Natural killer cell (primary cell): Measurements from ENCODE around the gene SMIM41. TPM values are rescaled to one million over a fixed set of nuclear protein-coding genes. Genes with fewer than 3 reads are reported as not detected.

Experiments used
- ATAC-seq, 3 donors: fragments of 150-1000 bp in 2 of 3; fragments of 200-7000 bp in 1 of 3; cut with Tn5 transposase; 1 replicate in 1 of 3; 2 replicates in 2 of 3; pipeline ENCODE4 v1.10.0; 2021; ENCODE audit warnings: mild to moderate bottlenecking in 2 of 3, moderate library complexity in 2 of 3
- DNase-seq, 2 donors: peaks; one replicate each; pipeline versions ENCODE4 v3.0.0 to v3.0.0-alpha.2; 2013 to 2021; ENCODE audit warnings: mixed read lengths in 1 of 2
- H3K27ac ChIP-seq: one replicate; pipeline ENCODE4 v1.5.1; 2013; ENCODE audit warnings: mild to moderate bottlenecking, low read length
- H3K27me3 ChIP-seq: one replicate; pipeline ENCODE4 v1.6.1; 2013; ENCODE audit warnings: low read length; ENCODE audit not compliant: control insufficient read depth, insufficient read depth
- H3K36me3 ChIP-seq: one replicate; pipeline ENCODE4 v1.6.1; 2013; ENCODE audit warnings: low read length; ENCODE audit not compliant: control insufficient read depth, insufficient read depth
- H3K4me1 ChIP-seq: one replicate; pipeline ENCODE4 v1.6.1; 2013; ENCODE audit warnings: low read length; ENCODE audit not compliant: control insufficient read depth, insufficient read depth
- H3K4me3 ChIP-seq: one replicate; pipeline ENCODE4 v1.5.1; 2013; ENCODE audit warnings: low read length
- H3K9me3 ChIP-seq: one replicate; pipeline ENCODE4 v1.6.1; 2013; ENCODE audit warnings: low read length; ENCODE audit not compliant: control insufficient read depth, insufficient read depth
- H3K27ac Mint-ChIP-seq, 2 donors: one replicate each; pipeline ENCODE4 v1.8.0; 2022; ENCODE audit warnings: mild to moderate bottlenecking in 2 of 2, mixed read lengths in 2 of 2, moderate library complexity in 1 of 2
- H3K27me3 Mint-ChIP-seq, 2 donors: one replicate each; pipeline ENCODE4 v1.8.0; 2022; ENCODE audit warnings: low read depth in 2 of 2, mixed read lengths in 2 of 2
- H3K36me3 Mint-ChIP-seq: one replicate; pipeline ENCODE4 v1.8.0; 2022; ENCODE audit warnings: mixed read lengths
- H3K4me1 Mint-ChIP-seq, 2 donors: one replicate each; pipeline ENCODE4 v1.8.0; 2022; ENCODE audit warnings: mixed read lengths in 2 of 2
- H3K4me3 Mint-ChIP-seq: one replicate; pipeline ENCODE4 v1.8.0; 2022; ENCODE audit warnings: mild to moderate bottlenecking, moderate library complexity, mixed read lengths
- H3K9me3 Mint-ChIP-seq, 2 donors: one replicate each; pipeline ENCODE4 v1.8.0; 2022; ENCODE audit warnings: mixed read lengths in 2 of 2
- WGBS: methylation state at CpG from one replicate; pipeline ENCODE4 v1.1.7; 2013; ENCODE audit warnings: missing lambda C conversion rate; ENCODE audit not compliant: insufficient coverage; 5-methylcytosine and 5-hydroxymethylcytosine counted together
- intact Hi-C: fragments of 100-400 bp; cut with micrococcal nuclease; formaldehyde crosslinking; loops from one replicate; pipeline ENCODE4 v1.14.2; 2022
- total RNA-seq, 4 donors: library from RNA; stranded (reverse); fragments of 120-200 nt in 1 of 4; gene quantifications; one replicate each; pipeline versions ENCODE4 v1.2.3 to v1.2.4, GENCODE V29; 2013 to 2022
- TF ChIP-seq, protein P1 (sequence below): fragments of 200-600 bp; IDR thresholded peaks from one replicate; pipeline ENCODE4 v1.8.0; 2022; ENCODE audit warnings: antibody characterized with exemption

SMIM41 gene
- total RNA-seq, 3 donors from 2014 or later (not counting 1 experiment from before 2014, with no cell fraction given) = not detected

DNA sequence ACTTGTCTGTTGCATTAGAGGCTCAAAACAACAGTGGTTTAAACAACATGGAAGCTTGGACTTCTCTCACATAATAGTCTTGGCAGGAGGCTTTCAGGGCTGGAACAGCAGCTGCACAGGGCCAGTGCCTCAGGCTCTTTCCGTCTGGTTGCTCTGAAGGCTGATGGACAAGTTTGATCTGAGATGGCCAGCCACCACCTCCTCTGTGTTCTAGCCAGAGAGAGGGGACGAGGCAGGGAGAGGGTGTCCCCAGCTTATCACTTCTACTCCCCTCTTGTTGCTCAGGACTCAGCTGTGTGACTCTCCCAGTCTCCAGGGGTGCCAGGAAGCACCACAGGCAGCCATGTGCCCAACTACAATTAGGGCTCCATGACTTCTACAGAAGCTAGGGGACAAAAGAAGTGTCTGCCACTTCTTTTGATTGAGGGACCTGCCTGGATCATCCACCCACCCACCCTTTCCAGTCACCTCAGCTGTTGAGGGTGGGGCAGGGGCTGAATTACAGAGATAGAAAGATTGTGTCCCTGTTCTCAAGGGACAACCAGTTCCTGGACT is 46.6 kb downstream of the SMIM41 start:
- peaks cover 5% of the 10 kb centered on the region for H3K27me3 ChIP-seq
- Mint-ChIP-seq H3K36me3 (no peaks in the 10 kb centered on the region), H3K9me3 (no peaks in the 10 kb centered on the region), H3K4me1 (peaks cover 0 to 4% of the 10 kb centered on the region in 2 donors), H3K4me3 (no peak overlapping the region), H3K27ac (no peak overlapping the region), H3K27me3 (peaks cover 25 to 30% of the 10 kb centered on the region in 2 donors)
- no peak overlapping the region for H3K27ac ChIP-seq
- H3K36me3 ChIP-seq = no peaks in the 10 kb centered on the region
- intact Hi-C loops = no loop called here
- no peak for DNase-seq
- ATAC-seq = no peak
- WGBS = 94% methylated on average over 2 of the region's 2 CpGs
- no peak overlapping the region for H3K4me3 ChIP-seq
- H3K9me3 ChIP-seq = no peaks in the 10 kb centered on the region
- H3K4me1 ChIP-seq = peaks cover 3% of the 10 kb centered on the region
- TF ChIP-seq, protein P1, sequence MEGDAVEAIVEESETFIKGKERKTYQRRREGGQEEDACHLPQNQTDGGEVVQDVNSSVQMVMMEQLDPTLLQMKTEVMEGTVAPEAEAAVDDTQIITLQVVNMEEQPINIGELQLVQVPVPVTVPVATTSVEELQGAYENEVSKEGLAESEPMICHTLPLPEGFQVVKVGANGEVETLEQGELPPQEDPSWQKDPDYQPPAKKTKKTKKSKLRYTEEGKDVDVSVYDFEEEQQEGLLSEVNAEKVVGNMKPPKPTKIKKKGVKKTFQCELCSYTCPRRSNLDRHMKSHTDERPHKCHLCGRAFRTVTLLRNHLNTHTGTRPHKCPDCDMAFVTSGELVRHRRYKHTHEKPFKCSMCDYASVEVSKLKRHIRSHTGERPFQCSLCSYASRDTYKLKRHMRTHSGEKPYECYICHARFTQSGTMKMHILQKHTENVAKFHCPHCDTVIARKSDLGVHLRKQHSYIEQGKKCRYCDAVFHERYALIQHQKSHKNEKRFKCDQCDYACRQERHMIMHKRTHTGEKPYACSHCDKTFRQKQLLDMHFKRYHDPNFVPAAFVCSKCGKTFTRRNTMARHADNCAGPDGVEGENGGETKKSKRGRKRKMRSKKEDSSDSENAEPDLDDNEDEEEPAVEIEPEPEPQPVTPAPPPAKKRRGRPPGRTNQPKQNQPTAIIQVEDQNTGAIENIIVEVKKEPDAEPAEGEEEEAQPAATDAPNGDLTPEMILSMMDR = no peak

DNA sequence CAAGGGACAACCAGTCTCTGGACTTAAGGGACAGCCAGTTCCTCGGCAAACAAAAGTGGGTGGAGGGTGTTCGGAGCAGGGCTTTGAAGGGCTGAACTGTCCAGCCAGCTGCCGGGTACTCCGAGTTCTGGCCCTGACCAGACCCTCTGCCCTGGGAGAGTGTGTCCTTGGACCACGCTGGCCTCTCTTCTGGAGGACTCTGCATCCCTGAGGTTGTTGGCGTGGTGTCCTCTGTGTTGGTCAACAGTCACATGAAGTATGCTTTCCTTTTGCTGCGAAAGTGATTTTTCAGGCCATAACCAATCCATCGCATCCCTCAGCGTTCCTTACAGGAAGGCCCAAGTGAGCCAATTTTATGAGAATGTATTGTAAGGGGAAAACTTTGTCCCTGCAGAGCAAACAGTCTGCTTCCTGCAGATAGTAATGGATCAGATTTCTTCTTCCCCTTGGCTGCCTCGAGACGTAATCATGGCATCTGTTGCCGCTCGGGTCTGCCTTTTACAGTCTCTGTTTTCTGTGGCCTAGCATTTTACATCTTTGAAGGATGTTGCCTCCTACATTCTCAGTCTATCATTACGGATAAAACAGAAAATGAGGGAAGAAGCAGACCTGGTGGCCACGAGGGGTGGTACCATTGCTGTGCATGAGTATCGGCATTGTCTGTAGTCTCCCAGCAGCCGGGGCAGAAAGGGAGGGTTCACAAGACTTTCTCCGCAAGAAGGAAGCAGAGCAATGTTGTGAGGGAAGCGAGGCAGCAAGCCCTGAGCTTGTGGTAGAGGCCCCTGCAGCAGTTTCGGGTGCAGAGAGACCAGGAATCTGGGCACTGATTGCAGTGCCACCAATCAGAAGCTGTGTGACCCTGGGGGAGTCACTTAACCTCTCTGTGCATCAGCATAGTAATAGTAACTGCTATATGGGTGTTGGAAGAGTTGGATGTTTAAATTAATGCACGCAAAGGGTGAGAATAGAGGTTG is 47.4 kb downstream of the SMIM41 start:
- Mint-ChIP-seq H3K27me3 (peaks cover 23 to 24% of the 10 kb centered on the region in 2 donors), H3K4me3 (no peak overlapping the region), H3K27ac (no peak overlapping the region), H3K9me3 (no peaks in the 10 kb centered on the region), H3K36me3 (no peaks in the 10 kb centered on the region), H3K4me1 (no peaks in the 10 kb centered on the region)
- DNase-seq = no peak
- H3K27ac ChIP-seq = no peak overlapping the region
- ATAC-seq = no peak
- no peaks in the 10 kb centered on the region for H3K36me3 ChIP-seq
- H3K27me3 ChIP-seq = no peaks in the 10 kb centered on the region
- H3K4me1 ChIP-seq = no peaks in the 10 kb centered on the region
- WGBS = 46% methylated on average over 21 of the region's 21 CpGs
- no peak overlapping the region for H3K4me3 ChIP-seq
- no peaks in the 10 kb centered on the region for H3K9me3 ChIP-seq
- TF ChIP-seq, protein P1 = no peak
- intact Hi-C loops = no loop called here

DNA sequence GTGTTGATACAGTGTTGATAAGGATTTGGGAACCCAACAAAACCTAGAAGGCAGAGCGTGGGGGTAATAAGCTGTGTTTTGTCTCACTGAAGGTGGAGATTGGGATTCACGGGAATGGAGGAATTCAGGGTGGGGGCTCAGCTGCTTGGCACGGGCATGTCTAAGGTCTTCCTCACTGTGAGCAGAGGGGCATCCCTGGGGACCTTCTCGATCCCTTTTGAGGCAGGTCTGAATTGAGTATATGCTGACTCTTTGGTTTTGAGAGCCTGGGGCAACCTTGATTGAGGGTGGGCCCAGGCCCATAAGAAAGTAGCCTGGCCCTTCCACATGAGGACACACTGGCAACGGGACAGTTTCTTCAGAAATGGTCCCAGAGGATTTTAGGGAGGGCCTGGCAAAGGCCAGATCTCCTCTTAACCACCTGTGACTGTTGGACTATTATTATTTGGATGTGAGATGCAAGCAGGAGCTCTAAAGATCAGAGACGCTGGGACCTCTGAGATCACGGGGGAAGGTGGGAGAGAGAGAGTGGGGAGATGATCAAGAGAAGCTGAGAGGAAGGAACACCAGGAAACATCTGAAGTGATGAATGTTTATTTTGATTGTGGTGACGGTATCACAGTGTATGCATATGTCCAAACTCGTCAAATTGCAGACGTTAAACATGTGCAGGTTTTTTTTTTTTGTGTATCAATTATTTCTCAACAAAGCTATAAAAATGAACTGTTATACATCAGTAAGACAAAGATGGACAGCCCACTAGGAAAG is 48.4 kb downstream of the SMIM41 start:
- ATAC-seq (no peak), DNase-seq (no peak)
- intact Hi-C loops = no loop called here
- H3K27ac Mint-ChIP-seq = no peak overlapping the region
- Histone ChIP-seq H3K4me1 (no peaks in the 10 kb centered on the region), H3K27ac (no peak overlapping the region), H3K36me3 (no peaks in the 10 kb centered on the region), H3K9me3 (no peaks in the 10 kb centered on the region), H3K4me3 (no peak overlapping the region), H3K27me3 (no peaks in the 10 kb centered on the region)
- H3K36me3 Mint-ChIP-seq = no peaks in the 10 kb centered on the region
- 59% methylated on average over 8 of the region's 10 CpGs for WGBS
- H3K4me1 Mint-ChIP-seq = no peaks in the 10 kb centered on the region
- no peaks in the 10 kb centered on the region for H3K9me3 Mint-ChIP-seq
- peaks cover 17 to 18% of the 10 kb centered on the region in 2 donors for H3K27me3 Mint-ChIP-seq
- TF ChIP-seq, protein P1 = no peak
- no peak overlapping the region for H3K4me3 Mint-ChIP-seq
